MM.1S (cell line): ENCODE data around the gene STX1A.

Source experiments
- EZH2 ChIP-seq: fragments of 300-600 bp; sonication (generic); optimal IDR thresholded peaks from 2 replicates; pipeline ENCODE3; 2017; ENCODE audit warnings: low read depth, mild to moderate bottlenecking, antibody characterized with exemption, low read length, mixed read lengths
- EZH2phosphoT487 ChIP-seq: fragments of 300-600 bp; sonication (generic); IDR thresholded peaks from 2 replicates; pipeline ENCODE4 v1.6.1; 2018; ENCODE audit warnings: antibody characterized with exemption, low read length
- TF ChIP-seq, protein P1 (sequence below): fragments of 300-600 bp; sonication (generic); IDR thresholded peaks from 2 replicates; pipeline ENCODE4 v1.5.1; 2016; ENCODE audit warnings: antibody characterized with exemption, low read length, mixed read lengths

DNA sequence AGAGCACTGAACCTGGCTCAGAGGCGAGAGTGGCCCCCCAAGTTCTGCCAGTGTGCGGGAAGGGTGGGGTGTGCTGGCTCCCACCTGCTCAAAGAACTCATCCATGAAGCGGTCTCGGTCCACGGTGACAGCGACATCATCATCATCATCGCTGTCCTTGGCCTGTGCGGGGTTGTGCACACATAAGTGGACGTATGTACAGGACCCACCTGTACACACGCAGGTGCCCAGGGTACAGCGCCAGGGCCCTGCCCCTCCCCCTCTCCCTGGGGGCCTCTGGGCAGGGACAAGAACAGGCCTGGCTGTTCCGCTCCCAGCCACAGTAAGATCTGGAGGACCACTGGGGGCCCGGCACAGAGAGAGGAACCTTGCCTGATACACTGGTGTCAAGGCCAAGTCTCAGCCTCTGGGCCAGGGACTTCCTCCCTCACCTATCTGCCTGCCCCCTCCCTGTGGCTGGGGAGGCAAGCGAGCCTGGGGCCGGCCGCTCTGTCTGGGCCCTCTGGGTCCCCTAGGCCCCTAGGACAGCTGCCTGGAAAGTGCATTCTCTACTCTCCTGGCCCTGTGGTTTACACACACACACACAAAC, 10.4 kb downstream of the STX1A start:
- TF ChIP-seq, protein P1, sequence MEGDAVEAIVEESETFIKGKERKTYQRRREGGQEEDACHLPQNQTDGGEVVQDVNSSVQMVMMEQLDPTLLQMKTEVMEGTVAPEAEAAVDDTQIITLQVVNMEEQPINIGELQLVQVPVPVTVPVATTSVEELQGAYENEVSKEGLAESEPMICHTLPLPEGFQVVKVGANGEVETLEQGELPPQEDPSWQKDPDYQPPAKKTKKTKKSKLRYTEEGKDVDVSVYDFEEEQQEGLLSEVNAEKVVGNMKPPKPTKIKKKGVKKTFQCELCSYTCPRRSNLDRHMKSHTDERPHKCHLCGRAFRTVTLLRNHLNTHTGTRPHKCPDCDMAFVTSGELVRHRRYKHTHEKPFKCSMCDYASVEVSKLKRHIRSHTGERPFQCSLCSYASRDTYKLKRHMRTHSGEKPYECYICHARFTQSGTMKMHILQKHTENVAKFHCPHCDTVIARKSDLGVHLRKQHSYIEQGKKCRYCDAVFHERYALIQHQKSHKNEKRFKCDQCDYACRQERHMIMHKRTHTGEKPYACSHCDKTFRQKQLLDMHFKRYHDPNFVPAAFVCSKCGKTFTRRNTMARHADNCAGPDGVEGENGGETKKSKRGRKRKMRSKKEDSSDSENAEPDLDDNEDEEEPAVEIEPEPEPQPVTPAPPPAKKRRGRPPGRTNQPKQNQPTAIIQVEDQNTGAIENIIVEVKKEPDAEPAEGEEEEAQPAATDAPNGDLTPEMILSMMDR, result no peak
- TF ChIP-seq EZH2phosphoT487, result no peak
- TF ChIP-seq EZH2, result no peak
